A673 (cell line): ENCODE data around the gene C16orf74. TPM values are rescaled to one million over a fixed set of nuclear protein-coding genes. Genes with fewer than 3 reads are reported as not detected.

Source experiments
- BruUV-seq: library from RNA; stranded (reverse); fragments of 400-500 nt; replicated peaks from 2 replicates; lab custom pipeline; 2021; lab: Mats Ljungman, UMichigan
- CTCF ChIA-PET: fragments of 300-600 bp; sonication (Branson Sonifier 250); formaldehyde crosslinking; loops from one replicate; lab custom pipeline; 2022; ENCODE audit warnings: antibody characterized with exemption; lab: Charles Lee
- POLR2A ChIA-PET: fragments of 300-600 bp; sonication (Branson Sonifier 250); formaldehyde crosslinking; loops from one replicate; lab custom pipeline; 2022; ENCODE audit warnings: antibody characterized with exemption; ENCODE audit not compliant: low non-redundant PET; lab: Charles Lee
- DNase-seq: peaks from one replicate; pipeline ENCODE4 v3.0.0-alpha.2; 2015; ENCODE audit warnings: low spot score
- H3K27ac ChIP-seq: fragments of 200-600 bp; sonication (generic); 2 replicates; pipeline ENCODE4 v1.5.1; 2016; ENCODE audit warnings: mixed run types, low read depth, mild to moderate bottlenecking, mixed read lengths, antibody characterized with exemption, low read length; ENCODE audit not compliant: poor library complexity, severe bottlenecking
- H3K27me3 ChIP-seq: fragments of 200-600 bp; sonication (generic); replicated peaks from 2 replicates; pipeline ENCODE4 v1.6.1; 2017; ENCODE audit warnings: mixed run types, low read depth, mild to moderate bottlenecking, mixed read lengths, antibody characterized with exemption, low read length; ENCODE audit not compliant: insufficient read depth, poor library complexity
- H3K36me3 ChIP-seq: fragments of 200-600 bp; sonication (generic); 2 replicates; pipeline ENCODE4 v1.6.1; 2016; ENCODE audit warnings: mixed run types, mild to moderate bottlenecking, mixed read lengths, antibody characterized with exemption, low read length; ENCODE audit not compliant: insufficient read depth, poor library complexity, severe bottlenecking
- H3K4me1 ChIP-seq: fragments of 200-600 bp; sonication (generic); 2 replicates; pipeline ENCODE4 v1.6.1; 2017; ENCODE audit warnings: mixed run types, mild to moderate bottlenecking, mixed read lengths, antibody characterized with exemption, low read length; ENCODE audit not compliant: insufficient read depth, poor library complexity, severe bottlenecking
- H3K4me3 ChIP-seq: fragments of 200-600 bp; sonication (generic); 2 replicates; pipeline ENCODE4 v1.5.1; 2016; ENCODE audit warnings: low read depth, mixed run types, mild to moderate bottlenecking, mixed read lengths, low read length; ENCODE audit not compliant: poor library complexity, severe bottlenecking
- H3K9me3 ChIP-seq: fragments of 200-600 bp; sonication (generic); 2 replicates; pipeline ENCODE4 v1.6.1; 2016; ENCODE audit warnings: mixed run types, low read depth, mild to moderate bottlenecking, mixed read lengths, antibody characterized with exemption, low read length; ENCODE audit not compliant: poor library complexity, severe bottlenecking
- CTCF ChIP-seq: fragments of 300-800, 200-600 bp; sonication (generic); conservative IDR thresholded peaks from 2 replicates; pipeline ENCODE4 v1.5.1; 2017; ENCODE audit warnings: low read depth, mild to moderate bottlenecking, antibody characterized with exemption, low read length, moderate library complexity, mixed read lengths
- EZH2 ChIP-seq: fragments of 200-600 bp; sonication (generic); IDR thresholded peaks from 2 replicates; pipeline ENCODE4 v1.6.1; 2017; ENCODE audit warnings: borderline replicate concordance, low read depth, mild to moderate bottlenecking, mixed read lengths, antibody characterized with exemption, low read length; ENCODE audit not compliant: poor library complexity, severe bottlenecking
- intact Hi-C: fragments of 100-400 bp; cut with micrococcal nuclease; formaldehyde crosslinking; loops from one replicate; pipeline ENCODE4 v1.10.0; 2022; ENCODE audit not compliant: unreplicated experiment
- total RNA-seq: library from RNA; stranded (reverse); gene quantifications from 2 replicates; pipeline ENCODE4 v1.2.3, GENCODE V29; 2021

C16orf74 gene
- total RNA-seq, 1 experiment from 2014 or later, result 3.8 TPM

DNA sequence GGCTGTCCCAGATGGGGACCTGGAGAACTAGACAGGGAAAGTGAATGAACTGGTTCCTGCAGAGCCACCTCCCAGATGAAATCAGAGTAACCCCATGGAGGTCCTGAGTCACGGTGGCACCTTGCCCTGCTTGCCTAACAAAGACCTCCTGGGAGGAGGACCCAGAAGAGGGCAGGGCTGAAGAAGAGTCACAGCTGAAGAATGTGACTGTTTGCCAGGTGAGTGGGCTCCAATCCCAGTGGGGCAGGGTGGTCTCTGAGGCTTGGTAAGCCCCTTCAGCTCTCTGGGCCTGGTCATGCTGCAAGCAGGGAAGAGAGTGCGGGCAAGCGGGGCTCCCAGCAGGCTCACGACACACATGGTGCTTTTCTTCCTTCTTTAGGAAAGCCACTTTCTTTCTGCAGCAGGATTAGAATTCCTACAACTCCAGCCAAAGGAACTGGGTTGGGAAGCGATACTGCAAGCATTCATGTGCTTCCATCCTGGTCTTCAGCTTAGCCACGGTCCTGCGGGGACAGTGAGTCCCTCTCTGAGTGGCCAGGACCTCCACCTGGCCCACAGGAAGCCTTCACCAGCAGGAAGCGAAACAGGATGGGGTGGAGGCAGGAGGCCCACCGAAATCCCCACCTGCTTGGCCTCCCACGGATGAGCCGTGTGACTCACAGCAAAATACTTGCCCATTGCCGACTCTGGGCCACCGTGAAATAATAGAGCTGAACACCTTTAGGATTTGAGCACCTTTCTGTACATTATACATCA is 4.3 kb downstream of the C16orf74 start:
- intact Hi-C loops, result no loop called here
- Histone ChIP-seq H3K4me1 (peaks cover 15% of the 10 kb centered on the region), H3K36me3 (no peaks in the 10 kb centered on the region), H3K4me3 (no peak overlapping the region), H3K27ac (no peak overlapping the region), H3K27me3 (no peaks in the 10 kb centered on the region), H3K9me3 (no peaks in the 10 kb centered on the region)
- TF ChIP-seq CTCF (no peak), EZH2 (no peak)
- ChIA-PET CTCF (no interaction called here), POLR2A (no interaction called here)
- BruUV-seq, result no TSS peak
- no peak for DNase-seq

- no TSS peak for BruUV-seq
- H3K9me3 ChIP-seq, result no peaks in the 10 kb centered on the region
- H3K27me3 ChIP-seq, result no peaks in the 10 kb centered on the region
- ChIA-PET POLR2A (no interaction called here), CTCF (no interaction called here)
- H3K27ac ChIP-seq, result no peak overlapping the region
- DNase-seq, result no peak
- H3K4me1 ChIP-seq, result no peaks in the 10 kb centered on the region
- no peak overlapping the region for H3K4me3 ChIP-seq
- intact Hi-C loops, result no loop called here
- no peaks in the 10 kb centered on the region for H3K36me3 ChIP-seq
- TF ChIP-seq CTCF, result no peak
- no peak for TF ChIP-seq EZH2
Measured at GRCh38 chr16:85738923-85739715, 11.8 kb downstream of the C16orf74 start.

- TF ChIP-seq EZH2 (no peak), CTCF (no peak)
- intact Hi-C loops, result no loop called here
- Histone ChIP-seq H3K36me3 (no peaks in the 10 kb centered on the region), H3K4me1 (no peaks in the 10 kb centered on the region), H3K27ac (no peak overlapping the region), H3K9me3 (no peaks in the 10 kb centered on the region), H3K27me3 (no peaks in the 10 kb centered on the region), H3K4me3 (no peak overlapping the region)
- no TSS peak for BruUV-seq
- ChIA-PET CTCF (no interaction called here), POLR2A (interaction anchor here (0.6 kb wide), 1 partner anchor 17 kb away, joined by 3 read pairs; no protein-coding TSS in a partner anchor)
- no peak for DNase-seq
Measured at GRCh38 chr16:85736921-85737320, 14.0 kb downstream of the C16orf74 start.
